ENCODE results near the gene CCL7.

- TF ChIP-seq CTCF (IDR thresholded peaks at IDR 0.05) (no peak), POLR2A (IDR thresholded peaks at IDR 0.05) (no peak)
Observed at GRCh38 chr17:34285286-34285792, 15.3 kb downstream of the CCL7 start, which contains the start of gene CCL11.

Measured in tibial nerve (tissue), 3 donors.